ENCODE data around the gene MRPL57.
"Not testable (repeated sequence)": the region's sequence is repeated elsewhere in the genome, so short reads cannot be mapped to it uniquely, and the experiment has no call there.

Gene MRPL57

DNA sequence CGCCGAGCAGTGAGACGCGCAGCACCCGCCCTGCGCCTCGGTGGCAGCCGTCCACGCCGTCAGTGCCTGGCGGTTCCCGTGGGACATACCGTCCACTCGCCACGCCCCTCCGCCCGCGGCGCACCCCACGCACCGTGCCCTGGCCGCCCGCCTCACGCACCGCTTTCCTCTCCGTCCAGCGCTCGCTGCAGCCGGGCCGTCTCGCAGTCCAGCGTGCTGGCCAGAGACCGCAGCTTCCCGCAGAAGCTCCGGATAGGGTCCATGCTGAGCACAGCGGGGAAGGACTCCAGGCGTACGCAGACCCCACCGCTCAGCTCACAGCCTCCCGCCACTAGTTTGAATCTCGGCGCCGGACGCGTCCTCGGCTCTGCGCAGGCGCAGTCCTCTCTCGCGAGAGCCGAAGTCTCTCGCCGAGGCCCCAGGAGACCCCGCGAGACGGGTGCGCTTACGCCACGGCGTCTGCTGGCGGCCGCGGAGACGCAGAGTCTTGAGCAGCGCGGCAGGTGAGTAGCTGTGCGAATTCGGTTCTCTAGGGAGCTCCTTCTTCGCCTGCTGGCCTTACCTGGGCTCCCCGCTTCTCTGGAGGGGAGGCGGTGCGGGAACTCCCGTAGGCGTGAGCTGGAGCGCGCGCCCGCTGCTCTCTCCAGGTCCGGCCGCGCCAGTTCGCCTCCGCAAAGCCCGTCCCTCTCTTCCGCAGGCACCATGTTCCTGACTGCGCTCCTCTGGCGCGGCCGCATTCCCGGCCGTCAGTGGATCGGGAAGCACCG is at the start of gene MRPL57, which contains the start of gene SKA3:
Gene MRPL57 (plus strand): TSS at position 444 of the 767 bp plus-strand sequence. CDS start 259 bp downstream, at position 703.
Gene SKA3 (minus strand): TSS at position 338 of the 767 bp plus-strand sequence. CDS start 75 bp downstream, at position 263.
- DNase-seq: peak; percentile 97

DNA sequence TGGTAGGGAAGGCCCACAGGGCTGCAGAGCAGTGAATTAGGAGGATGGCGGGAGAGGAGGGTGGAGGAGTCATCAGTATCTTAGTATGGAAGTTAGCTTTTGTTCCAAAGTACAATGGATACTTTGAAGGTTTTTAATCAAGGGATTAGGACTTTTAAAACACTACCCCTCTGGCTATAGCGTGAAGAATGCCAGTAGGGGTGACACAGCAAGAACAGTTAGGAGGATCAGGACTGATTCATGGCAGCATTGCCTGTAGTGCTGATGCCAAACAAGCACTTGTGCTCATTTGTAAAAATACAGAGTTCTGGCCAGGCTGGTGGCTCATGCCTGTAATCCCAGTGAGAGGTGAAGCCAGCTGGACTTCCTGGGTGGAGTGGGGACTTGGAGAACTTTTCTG is 46.3 kb upstream of the MRPL57 start:
- no peak for DNase-seq

DNA sequence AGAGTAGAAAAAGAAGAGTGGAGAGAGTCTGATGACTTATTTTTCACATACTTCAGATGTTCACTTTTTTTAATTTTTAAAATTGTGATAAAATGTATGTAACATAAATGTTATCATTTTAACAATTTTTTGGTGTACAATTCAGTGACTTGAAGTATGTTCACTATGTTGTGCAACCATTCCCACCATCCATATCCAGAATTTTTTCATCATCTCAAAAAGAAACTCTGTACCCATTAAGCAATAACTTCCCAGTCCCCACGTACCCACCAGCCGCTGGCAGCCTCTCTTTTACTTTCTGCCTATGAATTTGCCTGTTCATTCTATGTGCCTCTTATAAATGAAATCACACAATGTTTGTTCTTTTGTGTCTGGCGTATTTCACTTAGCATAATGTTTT is 43.4 kb upstream of the MRPL57 start:
- no peak for DNase-seq

DNA sequence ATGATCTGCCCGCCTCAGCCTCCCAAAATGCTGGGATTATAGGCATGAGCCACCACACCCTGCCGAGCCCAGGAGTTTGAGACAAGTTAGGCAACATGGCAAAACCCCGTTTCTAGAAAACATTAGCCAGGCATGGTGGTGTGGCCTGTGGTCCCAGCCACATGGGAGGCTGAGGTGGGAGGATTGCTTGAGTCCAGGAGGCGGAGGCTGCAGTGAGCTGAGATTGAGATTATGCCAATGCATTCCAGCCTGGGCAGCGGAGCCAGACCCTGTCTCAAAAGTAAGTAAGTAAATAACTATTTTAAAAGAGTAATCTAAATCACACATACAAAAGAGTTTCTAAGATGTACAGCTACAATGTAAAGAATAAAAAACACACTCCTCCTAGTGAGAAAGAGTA is 42.0 kb upstream of the MRPL57 start:
- DNase-seq: no peak

DNA sequence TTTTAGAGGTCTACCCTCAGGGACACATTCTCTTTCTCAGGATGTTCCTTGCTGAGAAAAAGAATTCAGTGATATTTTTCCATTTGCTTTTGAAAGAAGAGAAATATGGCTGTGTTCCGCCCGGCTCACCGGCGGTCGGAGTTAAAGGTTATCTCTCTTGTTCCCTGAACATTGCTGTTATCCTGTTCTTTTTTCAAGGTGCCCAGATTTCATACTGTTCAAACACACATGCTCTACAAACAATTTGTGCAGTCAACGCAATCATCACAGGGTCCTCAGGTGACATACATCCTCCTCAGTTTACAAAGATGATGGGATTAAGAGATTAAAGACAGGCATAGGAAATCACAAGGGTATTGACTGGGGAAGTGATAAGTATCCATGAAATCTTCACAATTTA is 40.6 kb upstream of the MRPL57 start:
- not testable (repeated sequence) for DNase-seq

DNA sequence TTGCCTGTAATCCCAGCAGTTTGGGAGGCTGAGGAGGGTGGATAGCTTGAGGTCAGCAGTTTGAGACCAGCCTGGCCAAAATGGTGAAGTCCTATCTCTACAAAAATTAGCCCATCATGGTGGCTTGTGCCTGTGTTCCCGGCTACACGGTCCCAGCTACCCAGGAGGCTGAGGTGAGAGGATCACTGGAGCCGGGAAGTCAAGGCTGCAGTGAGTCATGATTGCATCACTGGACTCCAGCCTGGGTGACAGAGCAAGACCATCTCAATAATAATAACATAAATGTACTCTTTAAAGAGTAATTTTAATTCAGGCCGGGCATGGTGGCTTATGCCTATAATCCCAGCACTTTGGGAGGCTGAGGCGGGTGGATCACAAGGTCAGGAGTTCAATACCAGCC is 38.8 kb upstream of the MRPL57 start:
- DNase-seq: no peak

DNA sequence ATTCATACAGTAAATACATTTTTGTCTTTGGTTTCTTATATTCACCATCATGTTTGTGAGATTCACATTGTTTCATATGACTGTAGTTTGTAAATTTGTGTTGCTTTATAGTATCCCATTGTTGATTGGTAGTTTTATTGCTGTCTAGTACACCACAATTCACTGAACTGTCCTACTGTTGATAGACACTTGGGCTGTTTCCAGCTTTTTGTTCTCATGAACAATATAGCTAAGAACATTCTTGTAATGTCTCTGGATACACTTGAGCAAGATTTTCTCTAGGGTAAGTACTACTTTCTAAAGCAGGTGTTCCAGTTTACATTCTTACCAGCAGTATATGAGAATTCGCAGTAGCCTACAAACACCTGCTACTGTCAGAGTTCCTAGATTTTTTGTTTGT is 37.9 kb upstream of the MRPL57 start:
- DNase-seq: no peak

DNA sequence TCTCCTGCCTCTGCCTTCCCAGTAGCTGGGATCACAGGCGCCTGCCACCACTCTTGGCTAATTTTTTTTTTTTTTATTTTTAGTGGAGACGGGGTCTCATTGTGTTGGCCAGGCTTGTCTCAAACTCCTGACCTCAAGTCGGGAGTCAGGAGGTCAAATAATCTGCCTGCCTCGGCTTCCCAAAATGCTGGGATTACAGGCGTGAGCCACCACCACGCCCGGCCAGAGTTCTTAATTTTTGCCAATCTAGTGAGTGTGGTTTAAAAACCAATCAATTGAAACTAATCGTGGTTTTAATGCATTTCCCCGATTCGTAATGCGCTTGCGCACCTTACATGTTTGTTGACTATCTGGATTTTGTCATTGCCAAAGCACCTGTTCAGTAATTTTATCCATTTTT is 37.1 kb upstream of the MRPL57 start:
- DNase-seq: no peak

DNA sequence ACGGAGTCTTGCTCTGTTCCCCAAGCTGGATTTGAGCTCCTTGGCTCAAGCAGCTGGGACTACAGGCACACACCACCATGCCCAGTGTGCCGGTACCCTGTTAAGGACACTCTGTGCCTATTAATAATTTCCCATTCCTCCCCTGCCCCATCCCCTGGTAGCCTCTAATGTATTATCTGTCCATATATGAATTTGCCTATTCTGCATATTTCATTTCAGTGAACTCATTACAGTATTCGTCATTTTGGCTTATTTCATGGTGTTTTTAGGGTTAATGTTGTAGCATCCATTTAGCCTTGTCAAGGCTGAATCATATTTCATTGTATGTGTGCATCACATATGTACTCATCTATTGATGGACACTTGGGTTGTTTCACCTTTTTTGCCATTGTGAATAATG is 33.7 kb upstream of the MRPL57 start:
- no peak for DNase-seq

DNA sequence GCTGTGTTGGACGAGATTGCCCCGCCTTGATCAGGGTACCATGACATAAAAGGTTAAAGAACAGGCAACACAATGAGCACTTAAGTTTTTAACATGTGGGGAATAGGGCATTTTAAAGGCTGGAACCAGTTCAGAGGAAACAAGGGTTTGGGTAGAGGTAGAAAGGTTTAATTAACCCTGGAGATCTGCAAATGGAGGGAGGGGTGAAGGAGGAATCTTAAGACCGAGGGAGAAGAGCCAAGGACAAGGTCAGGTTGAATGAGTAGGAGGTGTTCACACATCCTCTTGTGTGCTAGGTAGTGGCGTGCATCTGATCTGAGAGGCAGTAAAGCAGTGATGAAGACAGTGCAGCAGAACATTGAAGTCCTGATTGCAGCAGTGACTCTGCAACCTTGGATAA is 28.6 kb upstream of the MRPL57 start:
- no peak for DNase-seq

DNA sequence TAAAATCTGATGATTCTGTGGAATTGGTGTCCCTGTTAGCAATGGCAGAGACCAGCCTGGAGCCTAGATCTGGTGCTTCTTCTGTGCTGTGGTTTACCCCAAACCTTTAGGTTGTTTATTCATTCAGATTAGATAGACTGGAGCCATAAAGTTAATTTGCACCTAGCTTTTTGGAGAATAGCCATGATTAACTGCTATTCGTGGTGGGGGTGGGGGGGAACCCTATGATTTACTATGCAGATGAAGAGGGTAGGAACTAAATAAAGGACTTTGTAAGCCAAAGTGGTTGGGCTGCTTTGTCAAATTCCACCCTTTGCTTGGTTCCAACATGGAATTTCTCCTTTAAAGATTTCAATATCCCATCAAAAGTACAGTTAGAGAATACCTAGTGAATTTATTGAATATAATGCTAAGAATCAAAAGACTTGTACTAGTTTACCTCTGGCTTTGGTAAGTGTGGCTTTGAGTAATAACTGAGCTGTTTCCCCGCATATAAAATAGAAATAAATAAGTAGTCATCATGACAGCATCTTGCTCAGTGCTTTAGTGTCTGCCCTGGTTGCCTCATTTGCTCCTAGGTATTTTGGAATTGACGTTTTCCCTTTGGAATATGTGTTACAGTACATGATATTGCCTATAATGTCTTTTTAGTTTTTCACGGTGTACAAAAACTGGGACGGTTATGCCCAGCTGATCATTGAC is 27.8 kb upstream of the MRPL57 start:
- DNase-seq: no peak

DNA sequence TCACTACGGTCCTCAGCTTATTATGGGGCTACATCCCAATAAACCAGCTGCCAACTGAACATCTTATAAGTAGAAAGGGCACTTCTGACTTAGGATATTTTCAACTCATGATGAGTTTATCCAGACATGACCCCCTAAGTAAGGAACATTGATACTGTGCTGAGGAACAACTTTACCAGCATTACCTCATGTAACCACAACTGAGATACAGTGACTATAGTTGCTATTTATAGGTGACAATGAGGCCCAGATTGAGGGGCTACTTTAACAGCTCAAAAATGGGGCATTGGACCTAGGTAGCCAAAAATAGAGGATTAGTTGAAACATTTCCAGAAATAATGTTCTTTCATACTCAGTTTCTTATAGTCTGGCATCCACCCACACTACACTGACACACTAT is 26.9 kb upstream of the MRPL57 start:
- no peak for DNase-seq

DNA sequence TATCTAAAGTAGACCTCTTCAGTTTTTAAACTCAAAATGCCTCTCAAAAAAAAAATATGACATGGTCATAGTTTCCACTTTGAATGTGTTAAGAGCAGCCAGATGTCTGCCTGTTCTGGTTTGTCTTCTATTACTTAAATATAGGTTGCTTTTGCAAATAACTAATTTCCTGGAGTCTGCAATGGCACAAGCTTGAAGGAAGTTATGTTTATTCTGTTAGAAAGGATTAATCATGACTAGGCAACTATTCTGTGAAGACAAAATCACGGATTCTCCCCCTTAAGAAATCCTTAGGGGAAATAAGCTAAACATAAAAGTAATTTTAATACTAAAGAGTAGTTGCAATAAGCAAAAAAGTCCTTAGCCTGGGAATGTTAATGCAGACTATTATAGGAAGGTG is 26.4 kb upstream of the MRPL57 start:
- DNase-seq: no peak

DNA sequence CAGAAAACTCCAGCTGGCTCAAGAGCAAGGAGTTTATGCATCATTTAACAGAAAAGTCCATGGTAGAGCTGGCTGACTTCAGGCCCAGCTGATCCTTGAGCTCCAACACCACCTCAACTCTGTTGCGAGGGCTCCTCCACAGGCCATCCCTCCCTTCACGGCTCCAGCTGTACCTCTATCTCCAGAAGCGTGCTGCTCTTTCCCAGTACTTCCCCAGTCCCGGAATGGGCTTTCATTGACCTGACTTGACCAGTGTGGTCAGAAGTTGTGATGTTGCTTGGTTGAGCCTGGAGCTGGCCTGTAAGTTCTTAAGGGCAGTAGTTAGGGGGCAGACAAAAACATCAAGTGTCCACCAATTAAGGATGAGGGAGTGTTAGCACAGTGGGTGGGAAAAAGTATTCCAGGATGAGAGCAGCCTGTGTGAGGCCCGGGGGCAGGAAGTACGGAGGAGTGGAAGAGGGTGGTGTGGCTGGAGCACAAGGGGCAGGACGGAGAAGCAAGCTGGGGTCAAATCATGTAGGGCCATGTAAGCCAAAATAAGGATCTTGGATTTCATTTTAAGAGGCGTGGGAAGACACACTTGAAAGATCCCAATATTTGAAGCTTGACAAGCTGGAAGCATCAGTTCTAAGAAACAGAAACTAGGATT is 24.1 kb upstream of the MRPL57 start:
- no peak for DNase-seq

DNA sequence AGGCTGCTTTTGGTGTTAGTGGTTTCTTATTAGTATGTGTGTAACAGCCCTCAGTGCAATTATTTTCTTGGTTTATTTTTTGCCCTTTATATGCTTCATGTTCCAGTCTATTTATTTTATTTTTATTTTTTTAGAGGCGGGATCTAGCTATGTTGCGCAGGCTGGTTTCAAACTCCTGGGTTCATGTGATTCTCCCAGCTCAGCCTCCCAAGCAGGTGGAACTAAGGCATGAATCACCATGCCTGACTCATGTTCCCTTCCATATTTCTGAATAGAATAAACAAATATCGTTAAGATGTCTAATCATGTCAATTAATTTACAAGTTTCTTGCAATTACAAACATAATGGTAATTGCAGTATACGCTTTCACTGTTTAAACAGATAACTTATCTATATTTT is 11.8 kb upstream of the MRPL57 start:
- DNase-seq: no peak

DNA sequence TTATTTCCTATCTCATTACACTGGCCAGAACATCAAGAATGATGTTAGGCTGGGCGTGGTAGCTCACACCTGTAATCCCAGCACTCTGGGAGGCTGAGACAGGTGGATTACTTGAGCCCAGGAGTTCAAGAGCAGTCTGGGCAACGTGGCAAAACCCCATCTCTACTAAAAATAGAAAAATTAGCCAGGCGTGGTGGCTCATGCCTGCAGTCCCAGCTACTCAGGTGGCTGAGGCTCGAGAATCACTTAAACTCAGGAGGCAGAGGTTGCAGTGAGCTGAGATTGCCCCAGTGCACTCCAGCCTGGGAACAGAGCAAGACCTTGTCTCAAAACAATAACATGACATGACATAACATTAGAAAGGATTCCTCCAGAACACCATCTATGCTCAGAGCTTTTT is 10.9 kb upstream of the MRPL57 start:
- DNase-seq: not testable (repeated sequence)

DNA sequence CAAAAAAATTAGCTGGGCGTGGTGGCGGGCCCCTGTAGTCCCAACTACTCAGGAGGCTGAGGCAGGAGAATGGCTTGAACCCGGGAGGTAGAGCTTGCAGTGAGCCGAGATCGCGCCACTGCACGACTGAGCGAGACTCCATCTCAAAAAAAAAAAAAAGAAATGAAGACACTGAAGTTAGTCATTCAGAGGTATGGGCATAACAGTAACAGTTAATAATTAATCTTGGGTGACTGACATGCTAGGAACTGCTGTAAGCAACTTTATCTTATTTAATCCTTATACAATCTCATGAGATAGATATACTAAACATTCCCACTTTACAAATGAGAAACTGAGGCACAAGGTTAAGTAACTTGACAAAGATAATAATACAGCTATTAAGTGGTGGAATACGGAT is 5.0 kb upstream of the MRPL57 start:
- DNase-seq: no peak

DNA sequence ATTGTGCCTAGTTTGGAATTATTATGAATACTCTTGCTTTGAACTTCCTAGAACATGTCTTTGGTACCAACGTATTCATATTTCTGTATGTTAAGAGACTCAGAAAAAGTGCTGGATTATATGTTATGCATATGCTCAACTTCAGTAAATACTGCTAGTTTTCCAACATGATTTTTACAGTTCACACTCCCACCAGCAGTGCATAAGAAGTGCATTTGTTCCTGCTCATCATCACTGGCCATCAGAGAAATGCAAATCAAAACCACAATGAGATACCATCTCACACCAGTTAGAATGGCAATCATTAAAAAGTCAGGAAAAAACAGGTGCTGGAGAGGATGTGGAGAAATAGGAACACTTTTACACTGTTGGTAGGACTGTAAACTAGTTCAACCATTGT is 2.7 kb upstream of the MRPL57 start:
- not testable (repeated sequence) for DNase-seq

DNA sequence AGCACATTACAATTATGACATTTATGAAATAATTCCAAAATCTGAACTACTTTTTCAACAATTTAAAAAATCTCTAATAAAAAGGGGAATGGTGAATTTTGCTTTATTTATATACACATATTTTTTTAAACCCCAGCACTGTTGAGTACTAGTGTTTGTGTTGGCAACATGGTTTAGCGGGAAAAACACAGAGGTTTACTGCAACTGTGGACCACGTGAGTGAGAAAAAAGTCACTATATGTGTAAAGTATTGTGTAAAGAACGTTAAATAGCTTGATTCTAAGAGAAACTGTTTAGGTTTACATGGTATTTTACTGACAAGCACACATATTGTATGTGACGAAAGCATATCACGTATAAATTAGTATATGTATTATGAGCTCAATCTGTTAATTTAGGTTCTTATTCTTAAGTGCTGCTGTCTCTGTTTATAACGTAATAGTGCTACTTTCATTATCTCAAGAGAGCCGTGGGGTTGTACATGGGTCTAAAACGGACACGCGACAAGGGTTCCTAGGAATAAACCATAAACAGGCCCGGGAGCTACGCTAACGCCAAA is 723 bp upstream of the MRPL57 start:
- DNase-seq: no peak

DNA sequence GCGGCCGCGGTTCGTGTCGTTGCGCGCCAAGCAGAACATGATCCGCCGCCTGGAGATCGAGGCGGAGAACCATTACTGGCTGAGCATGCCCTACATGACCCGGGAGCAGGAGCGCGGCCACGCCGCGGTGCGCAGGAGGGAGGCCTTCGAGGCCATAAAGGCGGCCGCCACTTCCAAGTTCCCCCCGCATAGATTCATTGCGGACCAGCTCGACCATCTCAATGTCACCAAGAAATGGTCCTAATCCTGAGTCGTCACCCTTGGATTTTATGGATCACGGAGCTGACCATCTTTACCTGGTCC is 475 bp downstream of the MRPL57 start:
- DNase-seq: no peak

DNA sequence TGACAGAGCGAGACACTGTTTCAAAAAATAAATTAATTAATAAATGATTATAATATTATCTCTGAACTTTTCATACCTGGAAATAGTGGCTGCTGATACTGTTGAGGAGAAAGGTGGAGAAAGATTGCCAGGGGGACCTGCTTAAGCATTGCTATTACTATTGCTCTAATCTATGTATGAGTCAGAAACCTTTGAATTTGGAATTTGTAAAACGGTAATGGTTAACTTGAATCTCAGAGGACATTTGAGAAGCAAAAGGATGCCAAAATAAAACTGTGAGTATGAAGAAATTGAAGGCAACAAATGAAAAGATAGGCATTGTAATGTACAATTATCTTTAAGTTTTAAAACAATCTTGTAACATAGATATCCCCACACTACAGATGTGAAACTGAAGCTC is 5.2 kb downstream of the MRPL57 start:
- DNase-seq: no peak

DNA sequence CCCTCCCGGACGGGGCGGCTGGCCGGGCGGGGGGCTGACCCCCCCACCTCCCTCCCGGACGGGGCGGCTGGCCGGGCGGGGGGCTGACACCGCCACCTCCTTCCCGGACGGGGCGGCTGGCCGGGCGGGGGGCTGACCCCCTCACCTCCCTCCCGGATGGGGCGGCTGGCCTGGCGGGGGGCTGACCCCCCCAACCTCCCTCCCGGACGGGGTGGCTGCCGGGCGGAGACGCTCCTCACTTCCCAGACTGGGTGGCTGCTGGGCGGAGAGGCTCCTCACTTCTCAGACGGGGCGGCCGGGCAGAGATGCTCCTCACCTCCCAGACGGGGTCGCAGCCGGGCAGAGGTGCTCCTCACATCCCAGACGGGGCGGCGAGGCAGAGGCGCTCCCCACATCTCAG is 10.0 kb downstream of the MRPL57 start:
- not testable (repeated sequence) for DNase-seq

DNA sequence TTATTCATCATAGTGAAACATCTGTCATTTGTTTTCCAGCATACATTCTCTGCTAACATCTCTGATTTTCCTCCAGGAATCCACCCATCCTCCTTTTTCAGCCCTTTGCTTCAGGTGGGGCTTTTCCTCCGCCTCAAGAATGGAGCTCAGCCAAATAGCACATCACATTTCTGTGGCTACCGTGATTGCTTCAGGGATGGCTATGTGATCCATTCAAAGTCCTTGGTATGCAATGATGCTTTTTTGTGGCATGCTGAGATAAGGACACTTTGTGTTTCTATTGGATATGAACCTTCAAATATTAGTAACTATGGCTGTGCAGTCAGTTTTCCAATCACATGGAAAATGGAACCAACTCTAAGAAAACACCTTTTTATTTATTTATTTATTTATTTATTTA is 18.3 kb downstream of the MRPL57 start:
- DNase-seq: not testable (repeated sequence)

Data from activated CD8-positive, alpha-beta memory T cell treated with anti-CD3 and anti-CD28 coated beads for 24 hours (primary cell).